Activated CD4-positive, CD25-positive, alpha-beta regulatory T cell treated with anti-CD3 and anti-CD28 coated beads, Interleukin-2, amount 50 U/mL, for 16 hours (primary cell): Measurements from ENCODE around the gene BAMBI.
"Not testable (repeated sequence)": the region's sequence is repeated elsewhere in the genome, so short reads cannot be mapped to it uniquely, and the experiment has no call there.

Source experiments
- DNase-seq: peaks from one replicate; pipeline ENCODE4 v3.0.0-alpha.2; 2020; ENCODE audit warnings: low read depth, low spot score

The BAMBI gene

GRCh38 chr10:28676968-28677887 is at the start of gene BAMBI:
Gene BAMBI, plus strand, starts transcription at chr10:28677521. Its CDS starts 377 bp downstream, at chr10:28677898.
- peak; percentile 66 for DNase-seq

GRCh38 chr10:28628184-28628893 is 49.0 kb upstream of the BAMBI start:
- DNase-seq = peak; percentile 34

- DNase-seq = no peak
Measured at GRCh38 chr10:28631896-28632583, 45.3 kb upstream of the BAMBI start.

- no peak for DNase-seq
Measured at GRCh38 chr10:28632584-28632945, 44.8 kb upstream of the BAMBI start.

- DNase-seq = no peak
Measured at GRCh38 chr10:28633750-28634149, 43.6 kb upstream of the BAMBI start.

- DNase-seq = no peak
Measured at GRCh38 chr10:28637346-28637745, 40.0 kb upstream of the BAMBI start.

- no peak for DNase-seq
Measured at GRCh38 chr10:28638392-28638791, 38.9 kb upstream of the BAMBI start.

- no peak for DNase-seq
Measured at GRCh38 chr10:28640551-28640950, 36.8 kb upstream of the BAMBI start.

GRCh38 chr10:28644647-28645046 is 32.7 kb upstream of the BAMBI start:
- no peak for DNase-seq

GRCh38 chr10:28652106-28652505 is 25.2 kb upstream of the BAMBI start:
- DNase-seq = no peak

GRCh38 chr10:28652703-28653102 is 24.6 kb upstream of the BAMBI start:
- no peak for DNase-seq

GRCh38 chr10:28658824-28659223 is 18.5 kb upstream of the BAMBI start:
- DNase-seq = not testable (repeated sequence)

- DNase-seq = no peak
Measured at GRCh38 chr10:28661035-28661434, 16.3 kb upstream of the BAMBI start.

- DNase-seq = peak; percentile 33
Measured at GRCh38 chr10:28663576-28664368, 13.5 kb upstream of the BAMBI start.

- DNase-seq = no peak
Measured at GRCh38 chr10:28664369-28664740, 13.0 kb upstream of the BAMBI start.

- DNase-seq = no peak
Measured at GRCh38 chr10:28666751-28667467, 10.4 kb upstream of the BAMBI start.

GRCh38 chr10:28668363-28669226 is 8.7 kb upstream of the BAMBI start:
- no peak for DNase-seq

- DNase-seq = no peak
Measured at GRCh38 chr10:28669227-28670173, 7.8 kb upstream of the BAMBI start.

GRCh38 chr10:28674782-28675181 is 2.5 kb upstream of the BAMBI start:
- no peak for DNase-seq
